GM19023 (cell line): Measurements from ENCODE around the gene CRYBB1.

Experiments
- ATAC-seq: cut with Tn5 transposase; IDR thresholded peaks from one replicate; pipeline ENCODE4 v1.9.1; 2021; ENCODE audit warnings: mild to moderate bottlenecking, moderate library complexity; ENCODE audit not compliant: unreplicated experiment

CRYBB1 gene

DNA sequence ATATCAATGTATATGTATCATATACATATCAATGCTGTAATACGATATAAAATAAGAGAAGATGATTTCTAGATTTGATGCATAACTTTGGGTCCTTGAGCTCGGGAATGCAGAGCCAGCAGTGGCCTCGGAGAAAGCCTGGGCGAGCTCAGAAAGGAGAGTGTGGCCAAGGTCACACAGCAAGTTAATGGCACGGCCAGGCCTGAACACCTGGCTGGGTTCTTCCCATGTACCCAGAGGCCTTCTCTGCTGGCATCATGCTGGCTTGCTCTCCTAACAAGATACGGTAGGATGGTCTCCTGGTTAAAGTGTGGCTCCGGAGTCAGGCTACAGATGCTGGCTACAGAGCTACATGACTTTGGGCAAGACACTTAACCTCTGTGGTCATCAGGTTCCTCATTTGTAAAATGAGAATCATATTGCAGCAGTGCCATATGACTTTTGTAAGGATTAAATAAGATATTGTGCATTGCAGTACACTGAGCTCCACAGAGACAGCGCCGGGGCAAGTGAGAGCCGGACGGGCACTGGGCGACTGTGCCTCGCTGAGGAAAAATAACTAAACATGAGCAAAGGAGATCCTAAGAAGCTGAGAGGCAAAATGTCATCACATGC lies 57.8 kb downstream of the CRYBB1 start:
- no peak for ATAC-seq

DNA sequence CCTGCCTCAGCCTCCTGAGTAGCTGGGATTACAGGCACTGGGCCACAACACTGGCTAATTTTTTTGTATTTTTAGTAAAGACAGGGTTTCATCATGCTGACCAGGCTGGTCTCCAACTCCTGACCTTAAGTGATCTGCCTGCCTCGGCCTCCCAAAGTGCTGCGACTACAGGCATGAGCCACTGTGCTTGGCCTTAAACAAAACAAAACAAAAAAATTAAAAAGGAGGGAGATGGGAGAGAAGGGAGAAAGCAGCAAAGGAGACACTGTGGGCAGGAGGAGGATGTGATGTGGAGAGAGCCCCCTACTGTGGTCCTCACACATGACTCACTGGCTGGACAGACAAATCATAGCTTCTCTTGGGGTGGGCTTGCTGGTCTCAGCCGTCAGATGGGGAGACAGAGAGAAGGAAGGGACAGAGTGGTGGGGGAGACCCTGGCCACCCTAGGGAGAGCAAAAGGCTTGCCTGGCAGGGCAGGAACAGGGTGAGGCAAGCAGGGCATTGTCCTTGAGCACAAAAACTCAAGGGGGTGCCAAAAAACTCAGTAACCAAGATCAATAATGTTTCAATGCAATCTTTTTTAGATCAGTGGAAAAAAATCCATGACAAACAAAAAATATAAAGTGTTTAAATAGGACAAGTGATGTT lies 59.5 kb downstream of the CRYBB1 start:
- ATAC-seq: no peak

DNA sequence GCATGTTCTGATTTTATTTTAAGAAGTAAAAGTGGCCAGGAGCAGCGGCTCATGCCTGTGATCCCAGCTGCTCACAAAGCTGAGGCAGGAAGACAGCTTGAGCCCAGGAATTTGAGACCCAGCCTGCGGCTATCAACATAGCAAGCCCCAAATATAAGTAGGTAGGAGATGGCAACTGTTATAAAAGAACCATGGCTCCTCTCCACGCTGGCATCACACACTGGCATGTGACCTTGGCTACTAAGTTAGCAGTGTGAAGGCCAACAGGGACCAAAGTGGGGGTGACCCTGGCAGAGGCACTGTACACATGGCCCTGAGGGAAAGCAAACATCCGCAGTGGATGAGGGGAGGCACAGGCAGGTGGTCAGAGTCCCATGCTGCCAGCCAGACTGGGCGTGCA lies 60.9 kb downstream of the CRYBB1 start:
- no peak for ATAC-seq

DNA sequence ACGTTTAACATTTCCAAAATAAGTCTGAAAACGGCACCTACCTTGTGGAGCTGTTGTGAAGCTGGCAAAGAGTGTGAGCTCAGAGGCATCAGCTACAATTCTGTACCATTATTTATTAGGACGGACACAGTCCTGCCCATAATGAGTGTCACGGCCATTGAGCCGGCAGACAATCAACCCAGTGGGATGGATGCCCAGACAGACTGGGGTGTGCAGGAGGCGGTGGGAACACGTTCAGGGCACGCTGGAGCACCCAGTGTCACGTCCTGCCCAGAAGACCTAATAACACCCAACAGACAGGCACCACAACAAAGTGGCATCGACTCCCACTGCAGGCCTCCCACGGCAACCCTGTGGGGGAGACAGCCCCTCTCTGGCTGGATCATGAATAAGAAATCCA lies 62.3 kb downstream of the CRYBB1 start:
- ATAC-seq: no peak

DNA sequence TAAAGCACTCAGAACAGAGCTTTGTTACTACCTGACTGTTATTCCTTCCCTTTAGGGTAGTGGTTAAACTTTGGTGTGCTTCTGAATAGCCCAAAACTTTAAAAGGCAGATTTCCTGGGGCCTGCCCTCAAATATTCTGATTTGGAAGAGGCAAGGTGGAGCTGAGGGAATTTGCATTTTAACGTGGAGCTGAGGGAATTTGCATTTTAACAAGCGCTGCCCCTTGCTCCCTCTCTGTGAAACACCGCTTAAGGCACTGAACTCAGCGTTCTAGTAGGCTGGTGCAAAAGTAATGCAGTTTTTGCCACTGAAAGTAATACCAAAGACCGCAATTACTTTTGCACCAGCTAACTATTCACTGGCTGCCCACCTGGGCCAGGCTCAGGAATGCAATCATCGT lies 62.9 kb downstream of the CRYBB1 start:
- ATAC-seq: no peak

DNA sequence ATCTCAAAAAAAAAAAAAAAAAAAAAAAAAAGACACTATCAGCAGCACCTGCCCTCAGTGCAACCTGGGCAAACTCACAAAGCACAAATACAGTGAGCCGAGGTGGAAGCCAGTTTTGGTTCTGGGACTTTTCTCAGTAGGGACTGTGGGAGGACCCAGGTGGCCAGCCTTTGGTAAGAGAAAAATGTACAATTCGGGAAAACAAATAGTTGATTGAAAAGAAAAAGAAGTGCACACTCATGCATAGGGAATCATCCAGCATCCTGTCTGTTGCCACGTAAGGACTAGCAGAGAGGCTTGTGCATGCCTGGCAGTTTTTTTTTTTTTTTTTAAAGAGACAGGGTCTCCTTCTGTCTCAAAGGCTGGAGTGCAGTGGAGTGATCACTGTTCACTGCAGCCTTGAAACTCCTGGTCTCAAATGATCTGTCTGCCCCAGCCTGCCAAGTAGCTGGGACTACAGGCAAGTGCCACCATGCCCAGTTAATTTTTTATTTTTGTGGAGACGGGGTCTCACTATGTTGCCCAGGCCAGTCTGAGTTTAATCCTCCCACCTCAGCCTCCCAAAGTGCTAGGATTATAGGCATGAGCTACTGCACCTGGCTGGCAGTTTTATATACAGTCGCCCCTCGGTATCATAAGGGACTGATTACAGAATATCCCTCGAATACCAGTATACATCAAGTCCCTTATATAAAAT lies 64.6 kb downstream of the CRYBB1 start:
- no peak for ATAC-seq

DNA sequence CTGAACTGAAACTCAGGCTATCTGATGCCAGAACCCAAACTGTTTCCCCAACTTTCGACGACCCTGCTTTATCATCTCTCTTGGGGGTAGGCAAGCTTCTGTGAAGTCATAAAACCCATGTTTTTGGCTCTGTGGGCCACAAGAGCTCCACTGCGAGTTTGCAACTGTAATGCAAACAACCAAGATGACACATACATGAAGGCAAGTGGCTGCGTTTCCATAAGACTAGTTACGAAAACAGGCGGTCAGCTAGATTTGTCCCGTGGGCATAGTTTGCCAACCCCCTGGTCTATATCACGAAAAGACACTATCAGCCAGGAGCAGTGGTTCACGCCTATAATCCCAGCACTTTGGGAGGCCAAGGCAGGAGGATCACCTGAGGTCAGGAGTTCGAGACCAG lies 65.4 kb downstream of the CRYBB1 start:
- ATAC-seq: no peak

DNA sequence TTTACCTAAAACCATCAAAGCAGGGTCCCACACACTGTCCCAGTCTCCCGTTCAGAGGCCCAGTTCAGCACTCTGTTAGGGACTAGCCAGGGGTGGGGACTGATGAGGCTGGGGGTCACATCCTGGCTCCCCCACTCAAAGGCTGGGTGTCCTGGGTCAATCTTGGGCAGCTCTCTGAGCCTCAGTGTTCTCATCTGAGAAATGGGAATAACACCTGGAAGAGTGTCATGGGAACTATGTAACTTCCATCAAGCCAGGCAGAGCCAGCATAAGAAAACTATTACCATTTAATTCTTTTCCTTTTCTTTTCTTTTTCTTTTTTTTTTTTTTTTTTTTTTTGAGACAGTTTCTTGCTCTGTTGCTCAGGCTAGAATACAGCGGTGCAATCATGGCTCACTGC lies 66.3 kb downstream of the CRYBB1 start:
- no peak for ATAC-seq

DNA sequence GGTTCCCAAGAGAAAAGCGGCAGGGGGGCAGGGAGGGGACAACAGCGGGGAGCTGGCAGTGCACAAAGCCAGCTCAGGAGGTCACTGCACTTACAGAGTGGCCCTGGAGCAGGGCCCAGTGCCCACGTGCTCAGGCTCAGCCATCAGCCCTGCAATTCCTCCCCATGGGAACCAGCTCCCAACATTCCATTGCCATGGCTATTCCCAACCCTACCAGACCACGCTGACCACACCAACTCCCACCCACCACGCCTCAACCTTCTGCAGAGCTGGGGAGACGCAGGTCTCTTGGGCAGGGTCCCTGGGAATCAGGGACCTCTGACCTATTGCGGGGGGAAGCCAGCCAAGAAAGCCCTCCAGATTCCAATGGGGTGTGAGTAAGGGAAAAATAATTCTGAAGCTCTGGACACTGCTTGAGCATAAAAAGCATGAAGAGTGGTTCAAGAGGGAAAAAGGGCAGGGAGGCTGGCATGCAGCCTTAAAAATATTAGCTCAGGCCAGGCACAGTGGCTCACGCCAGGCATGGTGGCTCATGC lies 67.3 kb downstream of the CRYBB1 start:
- ATAC-seq: no peak

DNA sequence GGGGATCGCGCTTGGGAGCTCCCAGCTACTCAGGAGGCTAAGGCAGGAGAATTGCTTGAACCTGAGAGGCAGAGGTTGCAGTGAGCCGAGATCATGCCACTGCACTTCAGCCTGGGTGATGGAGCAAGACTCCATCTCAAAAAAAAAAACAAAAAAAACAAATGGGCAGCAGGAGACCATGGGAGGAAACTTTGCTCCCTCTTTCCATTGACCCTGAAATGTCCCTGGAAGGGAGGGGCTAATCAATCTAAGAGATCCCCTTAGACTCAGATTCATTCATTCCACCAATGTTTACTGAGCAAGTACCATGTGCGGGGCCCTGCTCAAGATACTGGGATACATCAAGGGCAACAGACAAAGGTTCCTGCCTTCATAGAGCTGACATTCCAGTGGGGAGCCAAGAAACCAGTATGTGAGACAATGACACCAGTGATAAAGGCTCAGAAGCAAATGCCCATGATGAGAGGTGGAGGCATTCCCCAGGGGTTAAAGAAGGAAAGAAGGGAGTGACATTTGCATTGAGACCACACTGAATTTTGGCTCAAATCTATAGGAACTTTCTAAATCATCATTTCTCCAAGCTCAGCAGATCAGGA lies 67.8 kb downstream of the CRYBB1 start:
- ATAC-seq: no peak
